Right renal cortex interstitium (tissue), 3 donors: ENCODE measurements around the gene ATG101. TPM values are rescaled to one million over a fixed set of nuclear protein-coding genes. Genes with fewer than 3 reads are reported as not detected.

ENCODE experiments used
- DNase-seq, 3 donors: peaks; one replicate each; pipeline ENCODE4 v3.0.0-alpha.2; 2013; ENCODE audit warnings: low read depth in 3 of 3, low spot score in 2 of 3
- polyA plus RNA-seq, 3 donors: library from polyadenylated mRNA; unstranded; fragments of 120-200 nt; gene quantifications; one replicate each; pipeline ENCODE4 v1.2.1, GENCODE V29; 2013; ENCODE audit not compliant: insufficient read length in 3 of 3

Gene ATG101
- polyA plus RNA-seq, 3 donors = 24.9 to 31.9 (median 30.5) TPM

- DNase-seq = no peak
These were observed 28.7 kb upstream of the ATG101 start for GRCh38 chr12:52041035-52041434.

- no peak for DNase-seq
These were observed 28.1 kb upstream of the ATG101 start for GRCh38 chr12:52041695-52042123.

GRCh38 chr12:52042706-52043385, 26.9 kb upstream of the ATG101 start:
- DNase-seq = no peak

GRCh38 chr12:52043386-52044212, 26.2 kb upstream of the ATG101 start:
- DNase-seq = no peak

- no peak for DNase-seq
These were observed 25.3 kb upstream of the ATG101 start for GRCh38 chr12:52044292-52044983.

- no peak for DNase-seq
These were observed 24.0 kb upstream of the ATG101 start for GRCh38 chr12:52045794-52046199.

GRCh38 chr12:52046859-52047258, 22.9 kb upstream of the ATG101 start:
- DNase-seq = no peak

GRCh38 chr12:52049286-52049685, 20.5 kb upstream of the ATG101 start:
- DNase-seq = no peak

- DNase-seq = no peak
These were observed 20.1 kb upstream of the ATG101 start for GRCh38 chr12:52049688-52050087.

- no peak for DNase-seq
These were observed 19.5 kb upstream of the ATG101 start for GRCh38 chr12:52050116-52050757.

GRCh38 chr12:52050758-52051541, 18.8 kb upstream of the ATG101 start, which contains the start of gene NR4A1:
TSS of gene NR4A1 (plus strand) at chr12:52051442. CDS start at chr12:52054329, 2,887 bp downstream.
- DNase-seq = peak in 2 of 3 donors; percentile 82 to 84

- no peak for DNase-seq
These were observed 17.2 kb upstream of the ATG101 start for GRCh38 chr12:52052468-52053186.

GRCh38 chr12:52053536-52054209, 16.1 kb upstream of the ATG101 start:
- no peak for DNase-seq

- no peak for DNase-seq
These were observed 15.4 kb upstream of the ATG101 start for GRCh38 chr12:52054231-52054832.

- no peak for DNase-seq
These were observed 14.7 kb upstream of the ATG101 start for GRCh38 chr12:52054833-52055730.

GRCh38 chr12:52055731-52056711, 13.8 kb upstream of the ATG101 start:
- DNase-seq = no peak
